ENCODE measurements around the gene RNF19B.

DNA sequence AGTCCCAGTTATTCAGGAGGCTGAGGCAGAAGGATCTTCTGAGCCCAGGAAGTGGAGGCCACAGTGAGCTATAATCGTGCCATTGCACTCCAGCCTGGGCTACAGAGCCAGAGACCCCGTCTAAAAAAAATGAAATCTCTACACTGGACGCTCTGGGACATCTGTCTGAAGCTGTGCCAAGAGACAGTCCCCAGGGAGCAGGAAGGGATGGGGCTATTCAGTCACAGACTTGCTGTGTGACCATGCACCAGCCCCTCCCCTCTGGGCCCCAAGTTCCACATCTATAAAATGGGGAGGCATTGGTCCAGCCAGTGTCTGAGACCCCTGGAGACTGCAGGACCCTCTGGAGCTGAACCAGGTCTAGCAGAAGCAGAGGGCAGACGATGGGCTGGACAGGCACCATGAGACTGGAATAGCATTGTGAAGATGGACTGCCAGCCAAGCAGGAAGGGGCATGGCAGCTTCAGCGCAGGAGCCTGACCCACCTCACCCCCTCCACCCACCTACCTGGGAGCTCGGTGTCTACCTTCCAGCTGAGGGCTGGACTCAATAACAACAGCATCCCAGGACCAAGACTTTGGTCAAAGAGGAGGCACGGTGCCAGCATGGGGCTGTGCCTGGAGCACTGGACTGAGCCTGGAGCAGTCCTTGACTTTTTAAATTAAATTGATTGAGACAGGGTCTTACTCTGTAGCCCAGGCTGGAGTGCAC is 64.9 kb downstream of the RNF19B start:
- TF ChIP-seq, protein P1, sequence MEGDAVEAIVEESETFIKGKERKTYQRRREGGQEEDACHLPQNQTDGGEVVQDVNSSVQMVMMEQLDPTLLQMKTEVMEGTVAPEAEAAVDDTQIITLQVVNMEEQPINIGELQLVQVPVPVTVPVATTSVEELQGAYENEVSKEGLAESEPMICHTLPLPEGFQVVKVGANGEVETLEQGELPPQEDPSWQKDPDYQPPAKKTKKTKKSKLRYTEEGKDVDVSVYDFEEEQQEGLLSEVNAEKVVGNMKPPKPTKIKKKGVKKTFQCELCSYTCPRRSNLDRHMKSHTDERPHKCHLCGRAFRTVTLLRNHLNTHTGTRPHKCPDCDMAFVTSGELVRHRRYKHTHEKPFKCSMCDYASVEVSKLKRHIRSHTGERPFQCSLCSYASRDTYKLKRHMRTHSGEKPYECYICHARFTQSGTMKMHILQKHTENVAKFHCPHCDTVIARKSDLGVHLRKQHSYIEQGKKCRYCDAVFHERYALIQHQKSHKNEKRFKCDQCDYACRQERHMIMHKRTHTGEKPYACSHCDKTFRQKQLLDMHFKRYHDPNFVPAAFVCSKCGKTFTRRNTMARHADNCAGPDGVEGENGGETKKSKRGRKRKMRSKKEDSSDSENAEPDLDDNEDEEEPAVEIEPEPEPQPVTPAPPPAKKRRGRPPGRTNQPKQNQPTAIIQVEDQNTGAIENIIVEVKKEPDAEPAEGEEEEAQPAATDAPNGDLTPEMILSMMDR (IDR thresholded peaks at IDR 0.05) = no peak
- no peak for TF ChIP-seq EZH2 (IDR thresholded peaks at IDR 0.05)
